Measurements from ENCODE around the gene TRIO.

TRIO gene

DNA sequence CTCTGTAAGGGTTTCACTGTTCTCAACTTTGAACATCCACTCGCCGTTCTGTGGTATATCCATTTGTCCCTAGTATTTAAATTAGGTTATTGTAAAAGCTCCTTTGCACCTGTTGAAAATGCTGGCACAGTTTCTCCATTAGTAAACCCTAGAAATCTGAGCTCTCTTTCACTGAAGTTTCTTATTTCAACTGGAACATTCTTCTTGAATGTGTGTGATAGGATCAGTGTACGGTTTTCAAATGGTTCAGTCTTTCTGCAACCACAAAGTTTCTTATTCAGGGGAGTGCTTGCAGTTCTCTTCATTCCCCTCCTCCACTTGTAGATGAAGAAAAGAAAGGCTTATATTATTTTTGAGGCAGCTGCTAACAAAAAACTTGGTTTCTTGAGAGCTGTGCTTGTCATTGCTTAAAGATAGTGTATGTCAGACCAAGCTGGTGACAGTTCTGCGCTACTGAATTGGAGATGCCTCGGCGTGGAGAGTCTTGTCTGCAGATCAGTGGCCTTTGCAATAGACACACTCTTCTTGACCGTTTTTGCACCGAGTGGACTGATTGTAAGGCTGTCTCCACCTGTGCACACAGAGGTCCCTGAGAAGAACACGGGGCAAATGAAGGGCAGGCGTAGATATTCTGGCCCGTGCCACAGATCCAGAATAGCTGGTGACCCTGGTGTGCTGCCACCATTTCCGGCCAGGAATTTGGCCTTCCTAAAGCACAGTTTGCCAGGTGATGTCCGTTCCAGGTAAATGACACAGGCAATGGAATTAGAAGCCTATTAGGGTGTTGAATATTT is 102.2 kb downstream of the TRIO start:
- no peak overlapping the region for H2BK12ac ChIP-seq (ENCODE audit: low read length)
- no peak overlapping the region for H3K27ac ChIP-seq (ENCODE audit: low read depth, low read length)
- H3K18ac ChIP-seq (ENCODE audit: low read length) = peak overlapping the region; percentile 64
- H3K4me2 ChIP-seq (ENCODE audit: low read length) = no peak overlapping the region
- no peaks in the 10 kb centered on the region for H3K27me3 ChIP-seq (ENCODE audit: insufficient read depth, low read length)
- H3K79me2 ChIP-seq (ENCODE audit: control insufficient read depth, insufficient read depth, low read length, poor library complexity) = peaks cover 23% of the 10 kb centered on the region
- H3K4me1 ChIP-seq (ENCODE audit: control insufficient read depth in 1 of 2, insufficient read depth in 2 of 2, low read length in 2 of 2) = peaks cover 15 to 16% of the 10 kb centered on the region in 2 experiments
- no CpG with 5 or more reads among the region's 13 CpGs for WGBS (ENCODE audit: extremely low coverage, insufficient coverage, insufficient read length)
- H2AFZ ChIP-seq (ENCODE audit: insufficient read depth, low read length, poor library complexity) = no peak overlapping the region
- no peak overlapping the region for H4K91ac ChIP-seq (ENCODE audit: low read depth, low read length)
- H3K9me3 ChIP-seq (ENCODE audit: insufficient read depth, low read depth, low read length) = no peaks in the 10 kb centered on the region
- no peak overlapping the region for H3K23ac ChIP-seq (ENCODE audit: low read length)
- H3K36me3 ChIP-seq (ENCODE audit: control insufficient read depth in 1 of 2, insufficient read depth in 2 of 2, low read length in 2 of 2) = peaks cover 0 to 3% of the 10 kb centered on the region in 2 experiments
- no peak for DNase-seq
- H2AK5ac ChIP-seq (ENCODE audit: low read length) = no peak overlapping the region
- no peak overlapping the region for H3K9ac ChIP-seq (ENCODE audit: low read length)
- no peak overlapping the region for H4K12ac ChIP-seq (ENCODE audit: low read depth, low read length)
- no peak overlapping the region for H3K4me3 ChIP-seq (ENCODE audit: low read depth, low read length)
- no peaks in the 10 kb centered on the region for H3K79me1 ChIP-seq (ENCODE audit: low read length)
- H4K8ac ChIP-seq (ENCODE audit: low read depth, low read length) = no peak overlapping the region
- H2BK5ac ChIP-seq (ENCODE audit: low read depth, low read length, poor library complexity) = no peak overlapping the region
- no peak overlapping the region for H3K14ac ChIP-seq (ENCODE audit: low read length)
- no peak overlapping the region for H2BK120ac ChIP-seq (ENCODE audit: insufficient read depth, low read length, poor library complexity)
- peak overlapping the region; percentile 9 for H3K4ac ChIP-seq (ENCODE audit: low read depth, low read length)

DNA sequence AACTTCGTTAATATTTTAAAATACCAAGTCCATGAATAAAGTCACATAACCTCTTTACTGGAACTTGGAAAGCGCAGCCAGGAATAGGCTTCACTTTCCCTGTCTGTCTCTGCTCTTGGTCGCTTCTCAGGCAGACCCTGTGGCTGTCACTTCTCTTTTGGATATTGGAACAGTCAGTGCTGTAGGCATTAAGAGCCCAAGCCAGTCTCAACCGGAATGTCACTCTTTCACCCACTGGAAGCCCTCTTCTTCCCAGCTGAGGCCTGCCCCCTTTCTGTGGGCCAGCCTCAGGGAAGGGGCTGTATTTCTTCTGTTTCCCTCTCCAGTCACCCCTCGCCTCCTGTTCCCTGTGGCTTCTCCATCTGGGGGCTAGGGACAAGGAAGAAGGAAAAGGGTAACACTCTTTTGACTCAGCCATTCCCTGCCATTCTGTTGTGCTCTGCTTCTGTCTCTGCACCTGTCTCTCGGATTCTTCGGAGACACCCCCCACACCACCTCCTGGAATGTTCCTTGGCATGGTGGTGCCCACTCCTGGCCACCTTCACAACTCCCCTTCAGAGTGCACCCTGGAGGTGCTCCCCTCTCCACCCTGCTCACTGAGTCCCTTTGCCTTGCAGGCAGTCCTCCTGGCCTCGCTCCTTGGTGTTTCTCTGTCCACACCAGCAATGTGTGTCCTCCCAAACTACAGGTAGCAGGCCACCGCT is 103.4 kb downstream of the TRIO start:
- Histone ChIP-seq H2BK12ac (ENCODE audit: low read length) (no peak overlapping the region), H3K18ac (ENCODE audit: low read length) (no peak overlapping the region), H3K9ac (ENCODE audit: low read length) (no peak overlapping the region), H3K14ac (ENCODE audit: low read length) (no peak overlapping the region), H3K79me2 (ENCODE audit: control insufficient read depth, insufficient read depth, low read length, poor library complexity) (peaks cover 28% of the 10 kb centered on the region), H3K23ac (ENCODE audit: low read length) (peak overlapping the region; percentile 49), H3K79me1 (ENCODE audit: low read length) (no peaks in the 10 kb centered on the region), H3K4me1 (ENCODE audit: control insufficient read depth in 1 of 2, insufficient read depth in 2 of 2, low read length in 2 of 2) (peaks cover 16 to 19% of the 10 kb centered on the region in 2 experiments), H3K27ac (ENCODE audit: low read depth, low read length) (no peak overlapping the region), H2AK5ac (ENCODE audit: low read length) (no peak overlapping the region), H4K8ac (ENCODE audit: low read depth, low read length) (no peak overlapping the region), H4K91ac (ENCODE audit: low read depth, low read length) (no peak overlapping the region), H3K4me2 (ENCODE audit: low read length) (no peak overlapping the region), H2AFZ (ENCODE audit: insufficient read depth, low read length, poor library complexity) (no peak overlapping the region), H3K36me3 (ENCODE audit: control insufficient read depth in 1 of 2, insufficient read depth in 2 of 2, low read length in 2 of 2) (peaks cover 0 to 3% of the 10 kb centered on the region in 2 experiments), H4K12ac (ENCODE audit: low read depth, low read length) (no peak overlapping the region), H2BK5ac (ENCODE audit: low read depth, low read length, poor library complexity) (no peak overlapping the region), H3K27me3 (ENCODE audit: insufficient read depth, low read length) (no peaks in the 10 kb centered on the region), H3K4ac (ENCODE audit: low read depth, low read length) (peak overlapping the region; percentile 77), H3K9me3 (ENCODE audit: insufficient read depth, low read depth, low read length) (no peaks in the 10 kb centered on the region), H2BK120ac (ENCODE audit: insufficient read depth, low read length, poor library complexity) (no peak overlapping the region), H3K4me3 (ENCODE audit: low read depth, low read length) (no peak overlapping the region)
- no peak for DNase-seq
- WGBS (ENCODE audit: extremely low coverage, insufficient coverage, insufficient read length) = no CpG with 5 or more reads among the region's 9 CpGs

DNA sequence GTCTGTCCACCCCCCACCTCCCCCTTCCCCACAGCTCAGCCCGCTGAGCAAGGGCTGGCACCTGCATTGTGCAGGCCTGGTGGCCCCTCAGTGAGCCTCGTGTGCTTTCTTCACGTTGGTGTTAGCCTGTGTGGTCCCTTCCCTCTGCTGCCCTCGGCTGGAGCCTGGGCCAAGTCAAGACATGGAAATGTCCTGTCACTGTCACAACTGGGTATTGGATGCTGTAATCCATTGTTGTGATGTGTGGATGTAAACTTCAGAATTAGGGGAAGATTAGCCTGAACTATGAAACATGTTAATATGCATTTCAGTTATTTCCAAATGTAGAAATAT is 103.9 kb downstream of the TRIO start:
- no peaks in the 10 kb centered on the region for H3K27me3 ChIP-seq (ENCODE audit: insufficient read depth, low read length)
- H3K4me2 ChIP-seq (ENCODE audit: low read length) = no peak overlapping the region
- no peak overlapping the region for H3K4ac ChIP-seq (ENCODE audit: low read depth, low read length)
- H4K12ac ChIP-seq (ENCODE audit: low read depth, low read length) = no peak overlapping the region
- H3K14ac ChIP-seq (ENCODE audit: low read length) = no peak overlapping the region
- no peak overlapping the region for H2AK5ac ChIP-seq (ENCODE audit: low read length)
- no peak overlapping the region for H2BK5ac ChIP-seq (ENCODE audit: low read depth, low read length, poor library complexity)
- H2BK12ac ChIP-seq (ENCODE audit: low read length) = no peak overlapping the region
- no peak overlapping the region for H3K9ac ChIP-seq (ENCODE audit: low read length)
- no peak overlapping the region for H4K8ac ChIP-seq (ENCODE audit: low read depth, low read length)
- H2AFZ ChIP-seq (ENCODE audit: insufficient read depth, low read length, poor library complexity) = no peak overlapping the region
- peak overlapping the region; percentile 49 for H3K23ac ChIP-seq (ENCODE audit: low read length)
- H3K9me3 ChIP-seq (ENCODE audit: insufficient read depth, low read depth, low read length) = no peaks in the 10 kb centered on the region
- no peak for DNase-seq
- no peak overlapping the region for H3K18ac ChIP-seq (ENCODE audit: low read length)
- H3K79me2 ChIP-seq (ENCODE audit: control insufficient read depth, insufficient read depth, low read length, poor library complexity) = peaks cover 28% of the 10 kb centered on the region
- no peaks in the 10 kb centered on the region for H3K79me1 ChIP-seq (ENCODE audit: low read length)
- peaks cover 0 to 3% of the 10 kb centered on the region in 2 experiments for H3K36me3 ChIP-seq (ENCODE audit: control insufficient read depth in 1 of 2, insufficient read depth in 2 of 2, low read length in 2 of 2)
- no peak overlapping the region for H2BK120ac ChIP-seq (ENCODE audit: insufficient read depth, low read length, poor library complexity)
- H3K4me1 ChIP-seq (ENCODE audit: control insufficient read depth in 1 of 2, insufficient read depth in 2 of 2, low read length in 2 of 2) = peaks cover 16 to 19% of the 10 kb centered on the region in 2 experiments
- no CpG with 5 or more reads among the region's 4 CpGs for WGBS (ENCODE audit: extremely low coverage, insufficient coverage, insufficient read length)
- H4K91ac ChIP-seq (ENCODE audit: low read depth, low read length) = no peak overlapping the region
- no peak overlapping the region for H3K27ac ChIP-seq (ENCODE audit: low read depth, low read length)
- no peak overlapping the region for H3K4me3 ChIP-seq (ENCODE audit: low read depth, low read length)

DNA sequence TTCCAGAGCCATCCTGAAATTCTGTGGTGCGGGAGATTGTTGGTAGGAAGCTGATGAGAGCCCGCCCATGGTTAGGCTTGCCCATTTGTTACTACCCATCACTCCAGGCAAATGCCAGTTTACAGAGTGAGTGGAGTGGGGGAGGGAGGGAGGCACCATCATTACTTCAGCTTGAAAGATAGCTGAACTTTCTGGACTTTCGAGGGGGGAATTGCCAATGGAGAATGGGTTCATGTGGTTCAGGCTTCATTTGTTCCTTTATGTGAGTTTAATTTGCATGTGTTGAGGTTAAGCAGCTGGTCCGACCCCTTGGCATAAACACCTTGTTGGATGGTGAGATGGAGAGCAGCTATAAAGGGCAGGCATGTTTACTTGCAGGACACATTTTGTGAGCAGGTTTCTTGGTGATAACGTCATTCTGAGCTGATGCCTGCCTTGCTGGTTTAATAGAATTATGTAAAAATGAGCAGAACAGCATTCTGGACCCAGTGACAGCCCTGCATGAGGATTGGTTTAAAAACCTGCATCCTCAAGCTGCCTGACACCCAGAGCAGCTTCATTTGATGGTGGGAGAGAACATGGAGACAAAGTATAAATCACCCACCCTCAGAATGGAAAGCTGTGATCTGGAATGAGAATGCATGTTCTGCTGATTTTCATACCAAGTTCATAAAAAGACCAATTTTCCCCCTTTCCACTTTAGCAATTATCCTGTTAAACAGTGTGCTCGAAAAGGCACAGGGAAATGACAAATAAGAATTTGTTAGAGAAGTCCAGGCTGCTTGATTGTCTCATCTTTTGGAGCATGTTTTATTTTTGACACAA is 106.3 kb downstream of the TRIO start:
- no peaks in the 10 kb centered on the region for H3K9me3 ChIP-seq (ENCODE audit: insufficient read depth, low read depth, low read length)
- no peak overlapping the region for H4K8ac ChIP-seq (ENCODE audit: low read depth, low read length)
- no peak overlapping the region for H2AFZ ChIP-seq (ENCODE audit: insufficient read depth, low read length, poor library complexity)
- no peak overlapping the region for H4K12ac ChIP-seq (ENCODE audit: low read depth, low read length)
- H3K4me1 ChIP-seq (ENCODE audit: control insufficient read depth in 1 of 2, insufficient read depth in 2 of 2, low read length in 2 of 2) = peaks cover 13 to 22% of the 10 kb centered on the region in 2 experiments
- H3K23ac ChIP-seq (ENCODE audit: low read length) = no peak overlapping the region
- H3K4me3 ChIP-seq (ENCODE audit: low read depth, low read length) = no peak overlapping the region
- H3K18ac ChIP-seq (ENCODE audit: low read length) = no peak overlapping the region
- H2BK12ac ChIP-seq (ENCODE audit: low read length) = no peak overlapping the region
- H3K9ac ChIP-seq (ENCODE audit: low read length) = no peak overlapping the region
- H4K91ac ChIP-seq (ENCODE audit: low read depth, low read length) = no peak overlapping the region
- no peak overlapping the region for H2AK5ac ChIP-seq (ENCODE audit: low read length)
- peaks cover 29% of the 10 kb centered on the region for H3K79me2 ChIP-seq (ENCODE audit: control insufficient read depth, insufficient read depth, low read length, poor library complexity)
- H3K14ac ChIP-seq (ENCODE audit: low read length) = no peak overlapping the region
- H2BK120ac ChIP-seq (ENCODE audit: insufficient read depth, low read length, poor library complexity) = no peak overlapping the region
- WGBS (ENCODE audit: extremely low coverage, insufficient coverage, insufficient read length) = no CpG with 5 or more reads among the region's 6 CpGs
- no peak overlapping the region for H3K4me2 ChIP-seq (ENCODE audit: low read length)
- no peak for DNase-seq
- no peaks in the 10 kb centered on the region for H3K27me3 ChIP-seq (ENCODE audit: insufficient read depth, low read length)
- H3K27ac ChIP-seq (ENCODE audit: low read depth, low read length) = no peak overlapping the region
- H3K36me3 ChIP-seq (ENCODE audit: control insufficient read depth in 1 of 2, insufficient read depth in 2 of 2, low read length in 2 of 2) = no peaks in the 10 kb centered on the region
- H3K4ac ChIP-seq (ENCODE audit: low read depth, low read length) = peak overlapping the region; percentile 48
- no peaks in the 10 kb centered on the region for H3K79me1 ChIP-seq (ENCODE audit: low read length)
- H2BK5ac ChIP-seq (ENCODE audit: low read depth, low read length, poor library complexity) = no peak overlapping the region

Measured in trophoblast cell (in vitro differentiated cells and primary cell).